K562 (cell line): ENCODE data around the gene SND1. TPM values are rescaled to one million over a fixed set of nuclear protein-coding genes. Genes with fewer than 3 reads are reported as not detected.

ENCODE experiments used
- CBX3 ChIP-seq, 2 experiments: IDR thresholded peaks; 1 replicate in 1 of 2; 2 replicates in 1 of 2; pipeline ENCODE4 v1.6.1; 2012; ENCODE audit warnings: inconsistent platforms in 2 of 2, low read length in 2 of 2, borderline replicate concordance in 1 of 2, control low read depth in 1 of 2
- EGR1 ChIP-seq: fragments of 450-650 bp; conservative IDR thresholded peaks from 2 replicates; pipeline ENCODE4 v1.6.1; 2017; ENCODE audit warnings: mild to moderate bottlenecking
- GATAD2A ChIP-seq: fragments of 450-650 bp; IDR thresholded peaks from 2 replicates; pipeline ENCODE4 v1.6.1; 2017
- HDAC2 ChIP-seq: fragments of 450-650 bp; IDR thresholded peaks from 2 replicates; pipeline ENCODE4 v1.6.1; 2016; ENCODE audit warnings: mild to moderate bottlenecking
- MBD2 ChIP-seq: sonication (generic); IDR thresholded peaks from 2 replicates; pipeline ENCODE4 v1.6.1; 2016; ENCODE audit warnings: low read depth, borderline replicate concordance
- MEIS2 ChIP-seq: fragments of 450-650 bp; IDR thresholded peaks from 2 replicates; pipeline ENCODE4 v1.6.1; 2014; ENCODE audit warnings: mild to moderate bottlenecking; ENCODE audit not compliant: partially characterized antibody
- NFIX ChIP-seq: fragments of 250-450 bp; sonication (Bioruptor Pico); IDR thresholded peaks from 2 replicates; pipeline ENCODE4 v1.4.0; 2020; ENCODE audit warnings: low read depth, mild to moderate bottlenecking, moderate library complexity
- SRF ChIP-seq, 2 experiments: fragments of 250-450, 450-650 bp in 1 of 2; sonication (Bioruptor Pico) in 1 of 2; sonication (generic) in 1 of 2; formaldehyde crosslinking; IDR thresholded peaks; 2 replicates each; pipeline versions ENCODE4 v1.5.0 to v1.5.1; 2020 to 2022; ENCODE audit warnings: mild to moderate bottlenecking in 1 of 2, missing genetic modification reagents in 1 of 2
- TCF3 ChIP-seq: sonication (generic); formaldehyde crosslinking; IDR thresholded peaks from 2 replicates; pipeline ENCODE4 v1.4.0; 2020; ENCODE audit warnings: mild to moderate bottlenecking, missing genetic modification reagents
- YBX1 ChIP-seq: fragments of 450-650 bp; IDR thresholded peaks from 2 replicates; pipeline ENCODE4 v1.7.1; 2016; ENCODE audit warnings: mild to moderate bottlenecking
- ZNF174 ChIP-seq: fragments of 250-450 bp; sonication (Bioruptor Pico); IDR thresholded peaks from 2 replicates; pipeline ENCODE4 v1.4.0; 2020; ENCODE audit warnings: mild to moderate bottlenecking
- polyA plus RNA-seq, 8 experiments: library from polyadenylated mRNA; depleted of rRNA in 4 of 8; stranded (reverse) in 5 of 8; unstranded in 3 of 8; fragments of >200 nt; fragmentation: Nextera tagmentation in 2 of 8; fragmentation: Illumina TruSeq in 1 of 8; extraction: Ambion mirVana in 2 of 8; extraction: Trizol in 1 of 8; gene quantifications; 2 replicates each; pipeline versions ENCODE4 v1.2.1 to v1.2.3, GENCODE V29; 2011 to 2014; ENCODE audit warnings: inconsistent platforms in 1 of 8, missing spikeins in 1 of 8
- total RNA-seq, 7 experiments: library from RNA; depleted of rRNA in 6 of 7; stranded (reverse); fragments of >200 nt in 6 of 7; fragmentation: Illumina TruSeq in 2 of 7; extraction: Trizol in 2 of 7; gene quantifications; 2 replicates each; pipeline versions ENCODE4 v1.2.1 to v1.2.3, GENCODE V29; 2011 to 2021; ENCODE audit warnings: low replicate concordance in 1 of 7
- TF ChIP-seq, protein P1 (sequence below): fragments of 450-650 bp; IDR thresholded peaks from 2 replicates; pipeline ENCODE4 v1.6.1; 2016; ENCODE audit warnings: antibody characterized with exemption
- TF ChIP-seq, protein P2 (sequence below): fragments of 450-650 bp; IDR thresholded peaks from 2 replicates; pipeline ENCODE4 v1.7.1; 2018; ENCODE audit warnings: mild to moderate bottlenecking, low read depth; ENCODE audit not compliant: partially characterized antibody
- TF ChIP-seq, protein P3 (sequence below), 2 experiments: fragments of 150-350 bp in 1 of 2; IDR thresholded peaks; 2 replicates each; pipeline ENCODE4 v1.6.1; 2012 to 2016; ENCODE audit warnings: low read depth in 2 of 2, low read length in 2 of 2, mild to moderate bottlenecking in 1 of 2, moderate library complexity in 1 of 2
- TF ChIP-seq, protein P4 (sequence below): sonication (generic); formaldehyde crosslinking; IDR thresholded peaks from 2 replicates; pipeline ENCODE4 v1.8.0; 2022; ENCODE audit warnings: mild to moderate bottlenecking, missing genetic modification reagents

The SND1 gene
- total and polyA plus RNA-seq, 9 of the 15 experiments (the other 6 are each of a cell fraction or from before 2014, with no cell fraction given) = 46.5 to 307 (median 191) TPM

DNA sequence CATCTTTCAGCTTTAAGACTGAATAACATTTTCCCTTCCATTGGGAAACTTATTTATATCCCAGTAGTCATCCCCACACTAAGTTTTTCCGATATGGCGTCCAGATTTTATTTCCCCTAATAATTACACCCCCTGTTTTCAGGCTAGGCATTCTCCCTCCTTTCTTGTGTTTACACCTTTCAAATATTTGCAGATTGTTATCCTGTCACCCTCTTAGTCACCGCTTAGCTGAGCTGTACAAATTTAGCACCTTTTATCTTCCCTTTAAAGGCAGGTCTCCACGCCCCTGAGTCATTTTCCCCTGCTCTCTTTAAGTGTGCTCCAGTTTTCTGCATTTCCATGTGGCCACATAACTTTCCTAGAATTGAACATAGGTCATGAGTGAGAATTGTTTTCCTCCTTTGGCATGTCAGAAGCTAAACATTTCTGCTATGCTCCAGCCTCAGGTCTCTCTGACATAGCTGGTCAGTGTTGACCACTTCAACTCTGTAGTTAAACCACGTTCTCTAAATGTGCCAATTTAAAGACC is 331.9 kb downstream of the SND1 start (continued):
- TF ChIP-seq, protein P1, sequence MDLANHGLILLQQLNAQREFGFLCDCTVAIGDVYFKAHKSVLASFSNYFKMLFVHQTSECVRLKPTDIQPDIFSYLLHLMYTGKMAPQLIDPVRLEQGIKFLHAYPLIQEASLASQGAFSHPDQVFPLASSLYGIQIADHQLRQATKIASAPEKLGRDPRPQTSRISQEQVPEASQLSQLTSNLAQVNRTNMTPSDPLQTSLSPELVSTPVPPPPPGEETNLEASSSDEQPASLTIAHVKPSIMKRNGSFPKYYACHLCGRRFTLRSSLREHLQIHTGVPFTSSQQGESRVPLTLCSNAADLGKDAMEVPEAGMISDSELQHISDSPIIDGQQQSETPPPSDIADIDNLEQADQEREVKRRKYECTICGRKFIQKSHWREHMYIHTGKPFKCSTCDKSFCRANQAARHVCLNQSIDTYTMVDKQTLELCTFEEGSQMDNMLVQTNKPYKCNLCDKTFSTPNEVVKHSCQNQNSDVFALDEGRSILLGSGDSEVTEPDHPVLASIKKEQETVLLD = peak; percentile 51; the same call in 1 of the 2 replicates
- TF ChIP-seq GATAD2A (peak; percentile 78), NFIX (CRISPR knock-in tag) (no peak), MBD2 (no peak; the same call in 1 of the 2 replicates), MEIS2 (peak; percentile 29), YBX1 (no peak), SRF (CRISPR knock-in tag; IDR thresholded peaks at IDR 0.05) (peak in 1 of 2 experiments; percentile 91; a peak in 2 of 4 replicates), HDAC2 (peak; percentile 72; the same call in 1 of the 2 replicates), TCF3 (CRISPR knock-in tag) (peak; percentile 62), EGR1 (0 out of 2 replicates have a peak, but pooled peaks have one; percentile 33), ZNF174 (CRISPR knock-in tag) (no peak), CBX3 (IDR thresholded peaks at IDR 0.05; ENCODE audit: borderline replicate concordance in 1 of 2, low read length in 2 of 2) (peak in 1 of 2 experiments; percentile 39; a peak in 1 of 3 replicates)
- TF ChIP-seq, protein P2, sequence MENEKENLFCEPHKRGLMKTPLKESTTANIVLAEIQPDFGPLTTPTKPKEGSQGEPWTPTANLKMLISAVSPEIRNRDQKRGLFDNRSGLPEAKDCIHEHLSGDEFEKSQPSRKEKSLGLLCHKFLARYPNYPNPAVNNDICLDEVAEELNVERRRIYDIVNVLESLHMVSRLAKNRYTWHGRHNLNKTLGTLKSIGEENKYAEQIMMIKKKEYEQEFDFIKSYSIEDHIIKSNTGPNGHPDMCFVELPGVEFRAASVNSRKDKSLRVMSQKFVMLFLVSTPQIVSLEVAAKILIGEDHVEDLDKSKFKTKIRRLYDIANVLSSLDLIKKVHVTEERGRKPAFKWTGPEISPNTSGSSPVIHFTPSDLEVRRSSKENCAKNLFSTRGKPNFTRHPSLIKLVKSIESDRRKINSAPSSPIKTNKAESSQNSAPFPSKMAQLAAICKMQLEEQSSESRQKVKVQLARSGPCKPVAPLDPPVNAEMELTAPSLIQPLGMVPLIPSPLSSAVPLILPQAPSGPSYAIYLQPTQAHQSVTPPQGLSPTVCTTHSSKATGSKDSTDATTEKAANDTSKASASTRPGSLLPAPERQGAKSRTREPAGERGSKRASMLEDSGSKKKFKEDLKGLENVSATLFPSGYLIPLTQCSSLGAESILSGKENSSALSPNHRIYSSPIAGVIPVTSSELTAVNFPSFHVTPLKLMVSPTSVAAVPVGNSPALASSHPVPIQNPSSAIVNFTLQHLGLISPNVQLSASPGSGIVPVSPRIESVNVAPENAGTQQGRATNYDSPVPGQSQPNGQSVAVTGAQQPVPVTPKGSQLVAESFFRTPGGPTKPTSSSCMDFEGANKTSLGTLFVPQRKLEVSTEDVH = no peak
- TF ChIP-seq, protein P3, sequence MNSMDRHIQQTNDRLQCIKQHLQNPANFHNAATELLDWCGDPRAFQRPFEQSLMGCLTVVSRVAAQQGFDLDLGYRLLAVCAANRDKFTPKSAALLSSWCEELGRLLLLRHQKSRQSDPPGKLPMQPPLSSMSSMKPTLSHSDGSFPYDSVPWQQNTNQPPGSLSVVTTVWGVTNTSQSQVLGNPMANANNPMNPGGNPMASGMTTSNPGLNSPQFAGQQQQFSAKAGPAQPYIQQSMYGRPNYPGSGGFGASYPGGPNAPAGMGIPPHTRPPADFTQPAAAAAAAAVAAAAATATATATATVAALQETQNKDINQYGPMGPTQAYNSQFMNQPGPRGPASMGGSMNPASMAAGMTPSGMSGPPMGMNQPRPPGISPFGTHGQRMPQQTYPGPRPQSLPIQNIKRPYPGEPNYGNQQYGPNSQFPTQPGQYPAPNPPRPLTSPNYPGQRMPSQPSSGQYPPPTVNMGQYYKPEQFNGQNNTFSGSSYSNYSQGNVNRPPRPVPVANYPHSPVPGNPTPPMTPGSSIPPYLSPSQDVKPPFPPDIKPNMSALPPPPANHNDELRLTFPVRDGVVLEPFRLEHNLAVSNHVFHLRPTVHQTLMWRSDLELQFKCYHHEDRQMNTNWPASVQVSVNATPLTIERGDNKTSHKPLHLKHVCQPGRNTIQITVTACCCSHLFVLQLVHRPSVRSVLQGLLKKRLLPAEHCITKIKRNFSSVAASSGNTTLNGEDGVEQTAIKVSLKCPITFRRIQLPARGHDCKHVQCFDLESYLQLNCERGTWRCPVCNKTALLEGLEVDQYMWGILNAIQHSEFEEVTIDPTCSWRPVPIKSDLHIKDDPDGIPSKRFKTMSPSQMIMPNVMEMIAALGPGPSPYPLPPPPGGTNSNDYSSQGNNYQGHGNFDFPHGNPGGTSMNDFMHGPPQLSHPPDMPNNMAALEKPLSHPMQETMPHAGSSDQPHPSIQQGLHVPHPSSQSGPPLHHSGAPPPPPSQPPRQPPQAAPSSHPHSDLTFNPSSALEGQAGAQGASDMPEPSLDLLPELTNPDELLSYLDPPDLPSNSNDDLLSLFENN (IDR thresholded peaks at IDR 0.05; ENCODE audit: low read depth in 2 of 2, low read length in 2 of 2) = no peak
- TF ChIP-seq, protein P4, sequence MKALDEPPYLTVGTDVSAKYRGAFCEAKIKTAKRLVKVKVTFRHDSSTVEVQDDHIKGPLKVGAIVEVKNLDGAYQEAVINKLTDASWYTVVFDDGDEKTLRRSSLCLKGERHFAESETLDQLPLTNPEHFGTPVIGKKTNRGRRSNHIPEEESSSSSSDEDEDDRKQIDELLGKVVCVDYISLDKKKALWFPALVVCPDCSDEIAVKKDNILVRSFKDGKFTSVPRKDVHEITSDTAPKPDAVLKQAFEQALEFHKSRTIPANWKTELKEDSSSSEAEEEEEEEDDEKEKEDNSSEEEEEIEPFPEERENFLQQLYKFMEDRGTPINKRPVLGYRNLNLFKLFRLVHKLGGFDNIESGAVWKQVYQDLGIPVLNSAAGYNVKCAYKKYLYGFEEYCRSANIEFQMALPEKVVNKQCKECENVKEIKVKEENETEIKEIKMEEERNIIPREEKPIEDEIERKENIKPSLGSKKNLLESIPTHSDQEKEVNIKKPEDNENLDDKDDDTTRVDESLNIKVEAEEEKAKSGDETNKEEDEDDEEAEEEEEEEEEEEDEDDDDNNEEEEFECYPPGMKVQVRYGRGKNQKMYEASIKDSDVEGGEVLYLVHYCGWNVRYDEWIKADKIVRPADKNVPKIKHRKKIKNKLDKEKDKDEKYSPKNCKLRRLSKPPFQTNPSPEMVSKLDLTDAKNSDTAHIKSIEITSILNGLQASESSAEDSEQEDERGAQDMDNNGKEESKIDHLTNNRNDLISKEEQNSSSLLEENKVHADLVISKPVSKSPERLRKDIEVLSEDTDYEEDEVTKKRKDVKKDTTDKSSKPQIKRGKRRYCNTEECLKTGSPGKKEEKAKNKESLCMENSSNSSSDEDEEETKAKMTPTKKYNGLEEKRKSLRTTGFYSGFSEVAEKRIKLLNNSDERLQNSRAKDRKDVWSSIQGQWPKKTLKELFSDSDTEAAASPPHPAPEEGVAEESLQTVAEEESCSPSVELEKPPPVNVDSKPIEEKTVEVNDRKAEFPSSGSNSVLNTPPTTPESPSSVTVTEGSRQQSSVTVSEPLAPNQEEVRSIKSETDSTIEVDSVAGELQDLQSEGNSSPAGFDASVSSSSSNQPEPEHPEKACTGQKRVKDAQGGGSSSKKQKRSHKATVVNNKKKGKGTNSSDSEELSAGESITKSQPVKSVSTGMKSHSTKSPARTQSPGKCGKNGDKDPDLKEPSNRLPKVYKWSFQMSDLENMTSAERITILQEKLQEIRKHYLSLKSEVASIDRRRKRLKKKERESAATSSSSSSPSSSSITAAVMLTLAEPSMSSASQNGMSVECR (CRISPR knock-in tag) = no peak
